ENCODE measurements around the gene PDE3B. TPM values are rescaled to one million over a fixed set of nuclear protein-coding genes. Genes with fewer than 3 reads are reported as not detected.
"Not testable (repeated sequence)": the region's sequence is repeated elsewhere in the genome, so short reads cannot be mapped to it uniquely, and the experiment has no call there.

The PDE3B gene
- total RNA-seq, 1 experiment from 2014 or later = 6.7 TPM

- no peak for TF ChIP-seq POLR2AphosphoS5 (IDR thresholded peaks at IDR 0.05; ENCODE audit: low read depth, low read length)
- no peak overlapping the region for H2AFZ ChIP-seq (ENCODE audit: low read depth, low read length, poor library complexity, severe bottlenecking)
- H4K20me1 ChIP-seq (ENCODE audit: insufficient read depth) = no peaks in the 10 kb centered on the region
- RAD21 ChIA-PET (ENCODE audit: low non-redundant PET in 1 of 2, low total read pairs in 2 of 2, uncharacterized antibody in 2 of 2, unreplicated experiment in 2 of 2) = no interaction called here
- CTCF ChIA-PET = no interaction called here
- H3K9me3 ChIP-seq (ENCODE audit: control insufficient read depth in 1 of 2, insufficient read depth in 1 of 2, low read depth in 1 of 2, low read length in 2 of 2) = no peaks in the 10 kb centered on the region
- no peak overlapping the region for H3K4me2 ChIP-seq (ENCODE audit: low read length)
- no peaks in the 10 kb centered on the region for H3K79me2 ChIP-seq (ENCODE audit: insufficient read depth, low read length)
- no peak overlapping the region for H3K9ac ChIP-seq (ENCODE audit: low read length)
- DNase-seq (ENCODE audit: low read depth, low spot score) (no peak), ATAC-seq (no peak)
- H3K27ac ChIP-seq (ENCODE audit: low read depth, low read length) = no peak overlapping the region
- no peaks in the 10 kb centered on the region for H3K4me1 ChIP-seq (ENCODE audit: control insufficient read depth in 1 of 2, insufficient read depth in 2 of 2, low read length in 2 of 2)
- no peaks in the 10 kb centered on the region for H3K36me3 ChIP-seq (ENCODE audit: control insufficient read depth in 1 of 2, insufficient read depth in 2 of 2, low read length in 2 of 2)
- intact Hi-C loops (cut with micrococcal nuclease) = no loop called here
- POLR2A ChIA-PET = no interaction called here
- no peaks in the 10 kb centered on the region for H3K27me3 ChIP-seq (ENCODE audit: insufficient read depth, low read length)
- no peaks in the 10 kb centered on the region for H3K9me2 ChIP-seq (ENCODE audit: insufficient read depth)
- no peak overlapping the region for H3K4me3 ChIP-seq (replicated peaks in 1 of 2; ENCODE audit: low read depth in 1 of 2, low read length in 2 of 2)
- BruUV-seq (replicated peaks) = no TSS peak
Observed at GRCh38 chr11:14687943-14688627, 44.5 kb downstream of the PDE3B start.

GRCh38 chr11:14695656-14696055 is 52.1 kb downstream of the PDE3B start:
- H3K4me1 ChIP-seq (ENCODE audit: control insufficient read depth in 1 of 2, insufficient read depth in 2 of 2, low read length in 2 of 2); H3K4me3 ChIP-seq (replicated peaks in 1 of 2; ENCODE audit: low read depth in 1 of 2, low read length in 2 of 2); H3K27me3 ChIP-seq (ENCODE audit: insufficient read depth, low read length); H2AFZ ChIP-seq (ENCODE audit: low read depth, low read length, poor library complexity, severe bottlenecking); H3K9me3 ChIP-seq (ENCODE audit: control insufficient read depth in 1 of 2, insufficient read depth in 1 of 2, low read depth in 1 of 2, low read length in 2 of 2); ATAC-seq; H3K9me2 ChIP-seq (ENCODE audit: insufficient read depth); H3K4me2 ChIP-seq (ENCODE audit: low read length); H3K79me2 ChIP-seq (ENCODE audit: insufficient read depth, low read length); H4K20me1 ChIP-seq (ENCODE audit: insufficient read depth); DNase-seq (ENCODE audit: low read depth, low spot score); H3K9ac ChIP-seq (ENCODE audit: low read length); H3K27ac ChIP-seq (ENCODE audit: low read depth, low read length); CTCF ChIA-PET; H3K36me3 ChIP-seq (ENCODE audit: control insufficient read depth in 1 of 2, insufficient read depth in 2 of 2, low read length in 2 of 2); POLR2A ChIA-PET; RAD21 ChIA-PET (ENCODE audit: low non-redundant PET in 1 of 2, low total read pairs in 2 of 2, uncharacterized antibody in 2 of 2, unreplicated experiment in 2 of 2); BruUV-seq (replicated peaks); intact Hi-C loops (cut with micrococcal nuclease): not testable (repeated sequence)

GRCh38 chr11:14698771-14699170 is 55.2 kb downstream of the PDE3B start:
- no TSS peak for BruUV-seq (replicated peaks)
- Histone ChIP-seq H3K36me3 (ENCODE audit: control insufficient read depth in 1 of 2, insufficient read depth in 2 of 2, low read length in 2 of 2) (no peaks in the 10 kb centered on the region), H3K4me3 (replicated peaks in 1 of 2; ENCODE audit: low read depth in 1 of 2, low read length in 2 of 2) (no peak overlapping the region), H2AFZ (ENCODE audit: low read depth, low read length, poor library complexity, severe bottlenecking) (no peak overlapping the region), H3K9ac (ENCODE audit: low read length) (no peak overlapping the region), H3K27me3 (ENCODE audit: insufficient read depth, low read length) (no peaks in the 10 kb centered on the region), H3K79me2 (ENCODE audit: insufficient read depth, low read length) (no peaks in the 10 kb centered on the region), H3K4me1 (ENCODE audit: control insufficient read depth in 1 of 2, insufficient read depth in 2 of 2, low read length in 2 of 2) (no peaks in the 10 kb centered on the region), H3K4me2 (ENCODE audit: low read length) (no peak overlapping the region), H3K27ac (ENCODE audit: low read depth, low read length) (no peak overlapping the region), H3K9me2 (ENCODE audit: insufficient read depth) (no peaks in the 10 kb centered on the region), H3K9me3 (ENCODE audit: control insufficient read depth in 1 of 2, insufficient read depth in 1 of 2, low read depth in 1 of 2, low read length in 2 of 2) (0 out of 4 replicates have a peak, but pooled peaks cover 0 to 4% of the 10 kb centered on the region in 2 experiments), H4K20me1 (ENCODE audit: insufficient read depth) (no peaks in the 10 kb centered on the region)
- POLR2A ChIA-PET = no interaction called here
- RAD21 ChIA-PET (ENCODE audit: low non-redundant PET in 1 of 2, low total read pairs in 2 of 2, uncharacterized antibody in 2 of 2, unreplicated experiment in 2 of 2) = no interaction called here
- CTCF ChIA-PET = no interaction called here
- intact Hi-C loops (cut with micrococcal nuclease) = no loop called here
- no peak for DNase-seq (ENCODE audit: low read depth, low spot score)
- TF ChIP-seq SIN3A (IDR thresholded peaks at IDR 0.05; ENCODE audit: low read depth) (no peak), SRF (IDR thresholded peaks at IDR 0.05; ENCODE audit: low read depth) (no peak), ATF3 (IDR thresholded peaks at IDR 0.05) (no peak), CBX3 (IDR thresholded peaks at IDR 0.05; ENCODE audit: low read depth) (no peak), JUND (IDR thresholded peaks at IDR 0.05) (no peak), MAX (IDR thresholded peaks at IDR 0.05) (no peak), TCF7L2 (IDR thresholded peaks at IDR 0.05; ENCODE audit: borderline replicate concordance, extremely low read depth, insufficient read depth, insufficient read length) (no peak), RAD21 (IDR thresholded peaks at IDR 0.05; ENCODE audit: low read depth) (no peak), ZBTB33 (IDR thresholded peaks at IDR 0.05; ENCODE audit: extremely low read depth, insufficient replicate concordance, low read length) (no peak)
- ATAC-seq = no peak
